ENCODE data around the gene SLC6A7.

The SLC6A7 gene

DNA sequence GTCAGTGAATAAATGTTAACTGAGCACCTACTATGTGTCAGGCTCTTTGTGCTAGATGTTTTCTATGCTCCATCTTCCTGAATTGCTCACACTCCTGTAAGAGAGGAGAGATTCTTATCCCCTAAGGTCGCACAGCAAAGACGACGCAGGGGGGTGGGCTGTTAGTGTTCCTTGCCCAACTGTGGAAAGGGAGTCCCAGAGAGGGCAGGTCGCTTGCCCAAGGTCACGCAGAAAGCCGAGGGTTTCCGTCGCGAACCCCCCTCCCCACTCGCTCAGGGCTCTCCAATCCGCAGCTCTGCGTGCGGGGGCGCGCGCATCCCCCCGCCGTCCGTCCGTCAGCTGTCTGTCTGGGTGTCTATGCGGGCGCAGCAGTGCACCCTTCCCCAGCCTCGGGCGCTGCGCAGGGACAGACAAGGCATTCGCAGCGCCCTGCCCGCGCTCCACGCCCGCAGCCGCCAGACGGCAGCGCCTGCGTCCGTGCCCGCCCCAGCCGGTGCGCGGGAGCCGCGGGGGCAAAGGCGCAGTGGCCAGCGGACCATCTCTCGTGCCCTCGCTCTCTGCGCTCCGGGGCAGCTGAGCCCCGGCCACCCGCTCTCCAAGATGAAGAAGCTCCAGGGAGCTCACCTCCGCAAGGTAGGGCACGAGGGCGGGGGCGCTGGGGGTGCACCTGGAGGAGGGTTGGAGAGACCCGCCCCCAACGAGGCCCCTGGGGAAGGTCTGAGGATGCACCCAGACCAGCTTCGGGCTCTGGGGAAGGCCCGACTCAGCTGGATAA, at the start of gene SLC6A7:
Gene SLC6A7 (plus strand): TSS at position 335 of the 775 bp plus-strand sequence. CDS start 266 bp downstream, at position 601.
- no peak for DNase-seq

DNA sequence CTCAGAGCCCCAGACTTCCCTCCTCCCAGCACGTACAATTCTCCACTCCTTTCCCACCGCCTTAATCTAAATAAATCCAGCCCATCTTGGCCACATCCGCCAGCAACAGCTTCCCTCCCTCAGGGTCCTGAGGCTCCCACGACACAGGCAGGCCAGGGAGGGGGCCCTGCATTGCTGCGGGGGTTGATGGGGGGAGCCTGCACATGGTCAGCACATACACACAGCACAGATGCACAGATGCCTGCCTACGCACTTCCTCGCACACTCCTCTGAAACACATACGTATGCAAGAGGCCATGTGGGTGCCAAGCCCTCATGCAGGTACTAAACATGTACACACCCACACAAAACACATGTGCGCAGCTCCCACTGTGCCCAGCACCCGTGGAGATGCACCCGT, 49.0 kb upstream of the SLC6A7 start:
- no peak for DNase-seq

DNA sequence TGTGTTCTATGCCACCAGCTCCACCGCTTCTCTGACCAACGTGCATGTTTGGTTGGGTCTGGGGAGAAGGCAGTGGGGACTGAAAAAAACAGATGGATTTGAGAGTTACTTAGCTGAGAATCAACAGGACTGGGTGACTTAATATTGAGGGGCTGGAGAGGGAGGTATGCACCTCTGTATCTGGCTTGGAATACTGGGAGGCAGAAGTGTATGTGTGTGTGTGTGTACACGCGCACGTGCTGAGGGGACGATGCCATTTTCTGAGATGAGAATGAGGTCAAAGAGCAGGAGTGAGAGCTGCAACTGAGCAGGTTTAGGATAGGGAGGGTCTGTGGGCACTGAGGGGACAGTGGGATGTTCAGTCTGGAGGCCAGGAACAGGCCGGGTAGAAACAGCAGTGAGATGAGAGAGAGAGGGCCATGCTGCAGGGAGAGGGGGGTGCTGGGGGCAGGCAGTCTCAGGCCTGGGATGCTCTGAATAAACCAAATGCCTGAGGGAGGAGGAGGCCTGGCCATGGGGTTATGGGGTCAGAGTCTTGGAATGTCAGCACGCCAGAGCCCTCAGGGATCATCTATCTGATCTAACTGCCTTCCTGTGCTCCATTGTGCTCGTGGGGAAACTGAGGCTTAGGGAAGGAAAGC, 48.2 kb upstream of the SLC6A7 start:
- DNase-seq = no peak

DNA sequence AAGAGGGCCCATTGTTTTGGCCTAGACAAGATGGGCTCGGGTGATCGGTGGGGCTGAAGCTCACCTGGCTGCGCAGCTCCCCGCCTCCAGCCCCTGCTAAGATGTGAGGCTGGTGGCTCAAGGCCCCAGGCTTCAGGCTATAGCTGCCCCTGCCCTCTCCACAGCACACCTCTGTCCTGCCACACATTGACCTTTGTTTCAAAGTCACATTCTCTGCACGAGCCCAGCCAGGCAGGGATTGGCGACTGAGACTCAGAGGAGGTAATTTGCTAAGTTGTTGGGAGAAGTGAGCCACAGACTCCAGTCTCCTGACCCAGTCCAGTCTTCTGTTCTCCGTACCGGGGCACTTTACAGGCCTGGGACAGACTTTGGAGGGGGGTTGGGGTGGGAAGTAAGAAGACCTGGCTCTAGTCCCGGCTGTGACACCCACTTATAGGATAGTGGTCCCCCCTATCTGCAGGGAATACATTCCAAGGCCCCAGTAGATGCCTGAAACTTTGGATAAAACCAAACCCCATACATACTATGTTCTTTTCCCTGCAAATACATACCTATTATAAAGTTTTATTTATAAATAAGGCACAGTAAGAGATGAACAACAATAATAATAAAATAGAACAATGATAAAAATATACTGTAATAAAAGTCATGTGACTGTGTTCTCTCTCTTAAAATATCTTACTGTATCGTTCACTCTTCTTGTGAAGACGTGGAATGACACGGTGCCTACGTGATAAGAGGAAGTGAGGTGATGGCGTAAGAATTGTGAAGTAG, 47.5 kb upstream of the SLC6A7 start:
- no peak for DNase-seq

DNA sequence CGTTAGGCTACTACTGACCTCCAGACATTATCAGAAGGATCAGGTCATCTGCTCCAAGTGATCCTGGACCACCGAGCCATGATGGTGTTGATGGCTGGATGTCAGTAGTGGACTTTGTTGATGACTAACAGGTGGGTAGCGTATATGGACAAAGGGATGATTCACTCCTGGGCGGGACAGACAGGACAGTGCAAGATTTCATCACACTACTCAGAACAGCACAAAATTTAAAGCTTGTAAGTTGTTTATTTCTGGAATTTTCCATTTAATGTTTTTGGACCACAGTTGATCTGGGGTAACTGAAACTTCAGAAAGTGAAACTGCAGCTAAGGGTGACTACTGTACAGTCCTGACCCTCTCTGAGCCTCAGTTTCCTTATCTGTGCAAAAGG, 46.9 kb upstream of the SLC6A7 start:
- DNase-seq = no peak

DNA sequence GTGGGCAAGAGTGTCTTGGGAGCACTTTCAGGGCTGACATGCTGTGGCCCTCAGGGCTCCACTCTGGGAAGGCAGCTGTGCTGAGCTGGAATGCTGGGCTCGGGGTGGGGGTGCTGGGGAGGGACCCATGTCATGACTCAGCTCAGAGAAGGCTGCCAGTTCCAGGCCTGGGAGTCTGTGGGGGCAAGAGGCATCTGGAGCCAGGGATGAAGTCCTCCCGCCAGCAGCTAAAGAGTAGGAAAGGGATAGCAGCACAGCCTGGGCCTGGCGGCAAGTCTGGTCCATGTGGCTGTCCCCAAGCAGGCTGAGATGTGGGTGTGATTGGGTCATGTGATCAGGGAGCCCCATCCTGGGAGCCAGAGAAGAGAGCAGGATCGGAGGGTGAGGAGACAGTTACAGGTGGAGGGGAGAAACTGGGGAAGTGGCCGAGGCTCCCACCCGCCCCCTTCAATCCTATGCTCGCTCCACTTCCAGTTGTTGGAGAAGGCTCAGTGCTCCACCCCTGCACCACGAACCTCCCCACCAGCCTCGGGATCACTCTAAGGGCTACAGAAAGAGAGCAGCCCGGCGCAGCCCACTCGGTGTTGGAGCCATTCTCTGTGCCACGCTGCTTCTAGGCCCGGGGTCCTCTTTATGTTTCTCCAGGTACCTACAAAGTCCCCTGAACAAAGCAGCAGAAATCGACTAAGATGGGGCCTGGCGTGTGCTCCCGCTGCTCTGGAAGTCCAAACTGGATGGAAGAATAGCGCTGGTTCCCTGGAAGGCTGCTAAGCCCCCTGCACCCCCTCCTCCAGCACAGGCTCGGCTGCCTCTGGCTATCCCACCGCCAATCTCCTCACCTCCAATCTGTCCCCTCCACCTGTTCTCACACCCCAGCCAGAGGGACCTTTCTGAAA, 46.3 kb upstream of the SLC6A7 start:
- DNase-seq = no peak

DNA sequence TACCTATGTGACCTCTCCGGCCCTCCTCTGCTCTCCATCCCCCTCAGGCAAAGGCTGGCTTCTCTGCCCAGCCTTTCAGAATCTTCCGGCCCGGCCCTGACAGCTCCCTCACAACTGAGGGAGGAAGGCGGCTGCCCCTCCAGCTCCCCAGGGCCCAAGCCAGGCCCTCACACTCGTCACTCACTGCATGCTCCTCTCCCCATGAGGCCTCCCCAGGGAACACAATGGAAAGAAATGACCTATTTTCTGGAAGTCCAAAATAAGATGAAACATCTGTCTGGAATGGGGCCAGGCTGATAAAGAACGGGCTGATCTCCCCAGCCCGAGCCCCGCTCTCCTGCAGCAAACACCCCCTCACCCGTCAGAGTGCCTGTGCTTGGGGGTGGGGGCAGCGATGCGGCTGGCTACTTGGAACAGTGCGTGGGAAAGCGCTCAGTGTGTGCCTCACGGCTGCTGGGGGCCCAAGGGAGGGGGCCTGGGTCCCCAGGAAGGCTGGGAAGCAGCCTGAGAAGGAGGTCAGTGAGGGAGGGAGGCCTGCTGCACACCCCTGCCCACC, 45.5 kb upstream of the SLC6A7 start:
- no peak for DNase-seq

DNA sequence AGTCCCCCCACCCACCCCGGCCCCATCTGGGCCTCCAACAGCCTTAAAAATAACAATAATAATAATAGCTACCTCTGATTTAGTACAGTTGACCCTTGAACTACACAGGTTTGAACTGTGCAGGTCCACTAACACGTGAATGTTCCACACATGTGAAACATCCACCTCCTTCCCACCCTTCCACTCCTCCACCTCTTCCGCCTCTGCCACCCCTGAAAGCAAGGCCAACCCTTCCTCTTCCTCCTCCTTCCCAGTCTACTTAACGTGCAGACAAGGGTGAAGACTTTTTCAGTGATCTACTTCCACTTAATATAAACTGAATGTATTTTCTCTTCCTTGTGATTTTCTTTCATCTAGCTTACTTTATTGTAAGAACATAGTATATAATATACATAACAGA, 45.0 kb upstream of the SLC6A7 start:
- no peak for DNase-seq

DNA sequence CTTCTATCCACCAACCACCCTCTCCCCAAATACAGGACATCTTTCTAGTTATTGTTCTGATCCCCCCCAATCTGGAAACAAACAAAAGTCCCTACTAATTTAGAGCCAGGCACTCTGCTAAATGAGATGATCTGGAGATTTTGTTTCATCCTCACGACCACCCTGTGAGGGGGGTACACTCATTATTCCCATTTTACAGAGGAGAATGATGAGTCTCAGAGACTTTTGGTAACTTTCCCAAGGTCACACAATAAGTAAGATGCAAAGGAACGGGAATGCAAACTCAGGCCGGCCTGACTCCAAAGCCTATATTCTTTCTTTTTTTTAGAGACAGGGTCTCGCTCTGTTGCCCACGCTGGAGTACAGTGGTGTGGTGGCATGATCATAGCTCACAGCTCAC, 43.6 kb upstream of the SLC6A7 start:
- no peak for DNase-seq

DNA sequence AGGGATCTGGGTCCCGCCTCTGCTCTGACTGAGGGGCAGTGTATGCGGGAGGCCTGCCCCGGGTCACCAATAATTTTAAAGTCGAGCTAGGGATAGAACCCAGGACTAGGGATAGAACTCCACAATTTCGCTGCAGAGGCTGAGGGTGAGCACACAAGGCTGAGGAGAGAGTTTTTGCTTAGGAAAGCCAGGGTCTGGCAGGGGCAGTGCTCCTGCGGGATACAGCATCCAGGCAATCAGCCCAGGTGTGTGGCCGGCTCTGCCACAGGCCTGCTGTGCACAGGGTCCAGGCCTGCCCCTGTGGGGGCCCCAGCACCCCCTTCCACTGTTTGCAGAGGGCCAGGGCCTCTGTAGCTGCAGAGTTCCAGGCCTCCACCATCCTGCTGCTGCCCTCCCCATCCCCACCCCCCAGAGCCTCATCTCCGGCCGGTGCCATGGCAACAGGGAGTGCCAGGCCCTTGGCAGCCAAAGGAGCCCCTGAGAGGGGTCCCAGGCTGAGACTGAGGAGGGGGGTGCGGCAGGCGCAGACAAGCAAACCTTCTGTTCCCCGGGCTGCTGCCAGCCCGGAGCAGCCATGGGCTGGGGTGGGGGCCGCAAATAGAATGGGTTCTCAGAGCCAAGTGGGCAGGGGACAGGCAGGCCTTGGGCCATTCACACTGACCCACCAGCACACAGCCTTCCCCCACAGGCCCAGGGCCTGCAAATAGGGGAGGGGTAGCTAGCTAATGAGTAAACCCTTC, 42.8 kb upstream of the SLC6A7 start:
- no peak for DNase-seq

DNA sequence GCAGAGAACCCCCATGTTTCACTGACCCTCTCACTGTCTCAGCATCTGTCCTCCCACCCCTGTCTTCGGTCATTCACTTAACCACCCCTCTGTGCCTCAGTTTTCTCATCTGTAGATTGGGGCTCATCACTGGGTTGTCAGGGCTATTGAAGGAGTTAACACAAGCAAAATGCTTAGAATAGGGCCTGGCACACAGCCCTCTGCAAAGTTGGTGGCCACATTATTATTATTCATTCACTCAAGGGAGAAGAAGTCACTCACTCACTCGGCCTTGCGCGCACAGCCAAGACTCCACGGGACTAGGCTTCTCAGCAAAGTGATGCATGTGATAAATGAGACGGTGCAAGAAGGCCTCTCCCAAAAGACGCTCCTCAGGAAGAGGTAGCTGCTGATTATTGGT, 42.2 kb upstream of the SLC6A7 start:
- no peak for DNase-seq

DNA sequence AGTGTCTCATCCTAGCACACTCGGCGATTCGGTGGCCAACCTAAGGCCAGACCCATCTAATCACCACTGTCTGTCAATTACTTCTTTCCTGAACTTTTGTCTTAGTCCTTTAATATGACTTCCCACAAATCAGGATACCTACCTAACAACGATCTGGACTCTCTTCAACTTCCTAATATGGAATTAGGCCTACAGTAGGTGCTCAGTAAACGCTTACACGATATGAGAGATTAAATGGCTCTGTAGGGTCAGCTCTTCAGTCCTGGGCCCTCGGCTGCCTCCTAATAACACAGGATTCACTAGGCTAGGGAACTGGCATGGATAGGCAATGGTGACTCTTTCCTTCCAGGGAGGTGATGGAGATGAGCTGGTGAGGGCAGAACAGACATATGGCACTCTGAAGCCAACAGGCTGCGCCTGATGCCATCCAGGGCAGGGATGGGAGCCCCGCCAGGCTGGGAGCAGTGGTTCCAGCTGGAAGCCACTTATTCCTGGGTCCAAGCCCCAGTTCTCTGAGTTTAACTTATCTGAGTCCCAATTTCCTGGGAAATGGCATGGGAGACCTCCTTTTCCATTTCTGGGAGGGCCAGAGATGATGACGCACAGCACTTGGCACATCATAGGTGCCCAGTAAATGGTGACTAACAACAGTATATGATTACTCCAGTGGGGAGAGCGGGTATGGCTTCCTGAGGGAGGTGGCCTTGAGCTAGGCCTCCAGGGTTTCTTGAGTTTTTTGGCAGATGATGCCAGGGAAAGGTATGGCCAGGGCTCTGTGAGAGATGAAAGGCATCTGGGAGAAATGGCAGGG, 41.5 kb upstream of the SLC6A7 start:
- no peak for DNase-seq

DNA sequence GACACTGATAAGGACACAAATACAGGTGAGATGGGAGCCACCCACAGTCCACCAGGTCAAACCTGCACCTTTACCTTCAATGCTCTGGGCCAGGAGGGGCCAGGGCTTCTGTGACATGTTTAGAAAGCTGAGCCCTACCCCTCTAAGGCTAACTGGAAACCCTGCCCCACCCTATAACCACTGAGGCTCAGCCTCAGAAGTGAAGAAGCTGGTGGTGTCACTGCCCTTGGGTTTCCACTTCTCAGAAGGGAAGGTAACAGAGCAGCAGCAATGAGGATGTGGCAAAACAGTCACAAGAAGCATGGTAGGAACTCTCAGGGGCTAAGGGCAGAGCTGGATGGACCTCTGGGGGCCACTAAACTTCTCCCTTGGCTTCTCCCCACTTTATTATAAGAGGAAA, 40.2 kb upstream of the SLC6A7 start:
- no peak for DNase-seq

DNA sequence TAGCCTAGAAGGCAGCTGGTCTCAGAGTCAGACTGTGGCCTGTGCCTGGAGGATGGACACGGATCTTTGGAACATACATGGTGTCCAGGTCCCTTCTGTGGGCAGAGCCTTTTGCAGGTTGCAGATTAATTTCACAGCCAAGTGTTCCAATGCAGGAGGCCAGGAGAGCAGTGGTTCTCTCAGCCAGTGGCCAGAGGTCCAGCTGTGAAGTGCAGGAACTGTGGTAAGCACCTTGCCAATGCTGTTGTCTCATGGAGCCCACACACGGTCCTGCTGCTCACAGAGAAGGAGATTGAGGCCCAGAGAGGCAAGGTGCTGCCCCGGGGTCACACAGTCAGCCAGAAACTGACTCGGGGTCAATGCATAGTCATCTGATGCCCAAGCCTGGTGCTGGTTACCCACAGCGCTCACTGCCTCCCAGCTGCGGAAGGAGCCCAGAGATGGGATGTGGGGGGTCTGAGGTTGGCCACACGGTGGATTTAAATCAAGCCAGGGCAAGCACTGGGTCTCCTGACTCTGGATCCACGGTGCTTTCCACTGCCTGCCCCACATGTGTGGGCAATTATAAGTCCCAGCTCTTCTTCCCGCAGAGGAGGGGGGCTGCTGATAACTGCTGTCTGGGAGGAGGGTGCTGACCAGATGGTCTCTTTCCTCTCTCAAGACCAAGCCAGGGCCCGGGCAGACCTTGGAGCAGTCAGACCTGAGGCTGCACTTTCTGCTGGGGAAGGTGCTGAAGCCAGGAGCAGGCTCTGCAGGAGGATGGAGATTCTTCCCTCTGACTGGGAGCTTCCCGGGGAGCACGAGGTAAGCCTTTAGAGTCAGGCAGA, 37.0 kb upstream of the SLC6A7 start:
- no peak for DNase-seq

DNA sequence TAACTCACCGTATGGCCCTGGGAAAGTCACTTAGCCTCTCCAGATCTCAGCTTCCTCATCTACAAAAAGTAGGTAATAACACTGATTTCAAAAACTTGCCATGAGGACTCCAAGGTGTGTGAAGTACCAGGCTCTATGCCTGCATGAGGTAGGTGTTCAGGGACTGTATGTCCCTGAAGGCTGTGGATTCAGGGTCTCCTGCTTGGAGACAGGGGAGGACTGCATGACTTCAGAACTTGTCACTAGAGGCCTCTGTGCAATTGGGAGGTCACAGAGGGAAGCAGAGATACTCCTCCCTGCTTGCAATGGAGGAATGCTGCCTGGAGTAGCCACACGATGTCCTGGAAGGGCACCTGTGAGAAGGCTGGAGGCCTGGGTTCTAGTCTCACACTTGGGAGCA, 36.4 kb upstream of the SLC6A7 start:
- DNase-seq = no peak

DNA sequence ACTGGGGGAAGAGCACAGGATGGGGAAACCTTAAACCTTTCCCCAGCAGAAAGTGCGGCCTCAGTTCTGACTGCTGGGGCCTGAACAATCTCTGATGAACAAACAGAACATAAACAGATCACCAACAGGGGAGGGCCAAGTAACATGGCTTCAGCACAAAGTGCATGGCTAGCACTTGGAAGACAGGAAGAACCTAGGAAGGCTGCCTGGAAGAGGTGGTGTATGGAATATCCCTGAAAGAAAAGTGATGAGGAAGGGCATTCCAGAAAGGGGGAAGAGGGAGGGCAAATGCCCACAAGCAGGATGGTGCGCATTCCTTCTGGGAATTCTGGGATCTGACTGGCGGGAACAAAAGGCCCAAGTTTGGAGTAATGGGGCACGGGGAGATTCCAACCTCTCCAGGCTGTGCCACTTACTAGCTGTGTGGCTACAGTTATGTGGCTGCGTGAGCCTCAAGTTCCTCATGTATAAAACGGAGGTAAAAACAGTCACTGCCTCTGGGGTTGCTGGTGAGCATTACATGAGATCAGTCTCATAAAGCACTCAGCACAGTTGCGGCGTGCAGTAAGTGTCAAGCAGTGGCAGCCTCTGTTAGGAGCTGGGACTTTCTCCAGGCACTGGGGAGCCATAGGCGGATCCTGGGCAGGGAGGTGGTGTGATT, 35.8 kb upstream of the SLC6A7 start:
- no peak for DNase-seq

DNA sequence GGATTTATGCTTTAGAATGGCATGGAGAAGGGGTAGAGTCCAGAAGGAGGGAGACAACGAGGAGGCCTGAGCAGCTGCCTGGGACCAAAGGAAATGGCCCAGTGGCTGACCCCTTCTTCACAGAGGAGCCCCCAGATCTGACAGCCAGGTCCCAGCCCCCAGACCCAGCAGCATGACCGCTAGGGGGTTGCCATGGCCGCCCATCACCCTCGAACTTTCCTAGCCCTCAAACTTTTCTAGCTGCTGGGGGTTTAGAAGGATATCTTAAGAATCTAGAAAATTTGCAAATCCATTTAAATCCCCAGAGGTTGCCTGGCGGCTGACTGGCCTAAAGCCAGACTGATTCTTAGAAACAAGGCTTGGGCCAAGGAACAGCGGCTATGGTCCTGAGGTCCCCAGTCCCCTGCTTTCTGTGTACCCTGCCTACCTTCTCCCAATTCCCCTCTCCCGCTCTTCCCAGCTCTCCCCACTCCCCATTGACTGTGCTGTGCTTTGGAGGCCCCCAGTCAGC, 35.2 kb upstream of the SLC6A7 start:
- DNase-seq = no peak

DNA sequence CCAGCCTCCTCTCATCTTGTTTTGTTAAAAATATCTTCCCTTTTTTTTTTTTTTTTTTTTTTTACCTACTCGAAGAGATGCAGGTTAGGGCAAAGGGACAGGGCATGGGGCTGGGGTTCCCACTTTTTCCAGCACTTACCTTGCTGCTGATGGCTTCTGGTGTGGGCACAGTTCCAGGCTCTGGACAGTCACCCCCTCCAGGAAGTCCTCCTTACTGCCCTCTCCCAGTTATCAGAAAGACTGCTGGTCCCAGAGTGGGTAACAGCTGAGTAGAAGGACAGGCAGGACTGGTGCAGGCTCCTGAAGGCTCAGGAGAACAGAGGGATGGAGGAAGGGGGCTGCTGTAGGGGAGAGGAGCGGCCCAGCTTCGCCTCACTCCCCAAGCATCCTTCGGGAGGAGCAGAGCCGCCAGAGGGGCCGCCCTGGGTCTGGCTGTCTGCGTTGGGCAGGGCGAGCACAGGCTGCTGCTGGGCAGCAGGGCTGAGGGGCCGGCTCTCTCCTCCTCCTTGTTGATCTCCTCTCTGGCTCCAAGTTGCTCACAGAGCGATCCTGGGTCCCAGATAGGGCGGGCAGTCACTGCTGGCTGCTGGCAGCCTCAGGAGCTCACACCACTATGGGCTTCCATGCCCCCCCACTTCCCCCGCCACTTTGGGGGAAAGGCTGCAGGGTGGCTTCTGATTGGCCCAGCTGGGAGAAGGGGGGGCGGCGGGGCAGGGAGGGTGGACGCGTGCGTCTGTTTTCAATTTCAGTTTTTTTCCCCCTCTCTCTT, 34.4 kb upstream of the SLC6A7 start, which contains the start of gene PDGFRB:
Gene PDGFRB (minus strand): TSS at position 588 of the 769 bp plus-strand sequence. CDS start 18,798 bp downstream, outside the sequence.
- DNase-seq = no peak

All from 8988T (cell line).